SJSA1 (cell line): ENCODE results near the gene ITPR1. TPM values are rescaled to one million over a fixed set of nuclear protein-coding genes. Genes with fewer than 3 reads are reported as not detected.

Experiments
- DNase-seq, 2 experiments: peaks; one replicate each; pipeline ENCODE4 v3.0.0-alpha.2; 2015 to 2020; ENCODE audit warnings: low spot score in 2 of 2, low read depth in 1 of 2
- H3K27ac ChIP-seq: fragments of 250-450 bp; sonication (Bioruptor Pico); 2 replicates; pipeline ENCODE4 v1.5.1; 2020; ENCODE audit warnings: mild to moderate bottlenecking, moderate library complexity
- H3K27me3 ChIP-seq: fragments of 250-450 bp; sonication (Bioruptor Pico); replicated peaks from 2 replicates; pipeline ENCODE4 v1.5.1; 2020; ENCODE audit warnings: mild to moderate bottlenecking, moderate library complexity
- H3K36me3 ChIP-seq: fragments of 250-450 bp; sonication (Bioruptor Pico); 2 replicates; pipeline ENCODE4 v1.5.1; 2020; ENCODE audit warnings: mild to moderate bottlenecking
- H3K4me1 ChIP-seq: fragments of 250-450 bp; sonication (Bioruptor Pico); replicated peaks from 2 replicates; pipeline ENCODE4 v1.6.1; 2021; ENCODE audit warnings: mild to moderate bottlenecking
- H3K4me3 ChIP-seq: fragments of 250-450 bp; sonication (Bioruptor Pico); 2 replicates; pipeline ENCODE4 v1.5.1; 2020; ENCODE audit warnings: mild to moderate bottlenecking
- H3K9me3 ChIP-seq: fragments of 250-450 bp; sonication (Bioruptor Pico); replicated peaks from 2 replicates; pipeline ENCODE4 v1.5.1; 2020; ENCODE audit warnings: mild to moderate bottlenecking
- total RNA-seq: library from RNA; depleted of rRNA; stranded (reverse); fragments of >200 nt; shearing (Covaris generic); gene quantifications from 2 replicates; pipeline ENCODE4 v1.2.3, GENCODE V29; 2014

Gene ITPR1
- total RNA-seq, 1 experiment from 2014 or later: 9.7 TPM

- H3K9me3 ChIP-seq: no peaks in the 10 kb centered on the region
- H3K27ac ChIP-seq: no peak overlapping the region
- DNase-seq: no peak
- no peaks in the 10 kb centered on the region for H3K36me3 ChIP-seq
- no peaks in the 10 kb centered on the region for H3K4me1 ChIP-seq
- no peak overlapping the region for H3K4me3 ChIP-seq
- H3K27me3 ChIP-seq: no peaks in the 10 kb centered on the region
Observed at GRCh38 chr3:4634894-4635293, 141.7 kb downstream of the ITPR1 start.

DNA sequence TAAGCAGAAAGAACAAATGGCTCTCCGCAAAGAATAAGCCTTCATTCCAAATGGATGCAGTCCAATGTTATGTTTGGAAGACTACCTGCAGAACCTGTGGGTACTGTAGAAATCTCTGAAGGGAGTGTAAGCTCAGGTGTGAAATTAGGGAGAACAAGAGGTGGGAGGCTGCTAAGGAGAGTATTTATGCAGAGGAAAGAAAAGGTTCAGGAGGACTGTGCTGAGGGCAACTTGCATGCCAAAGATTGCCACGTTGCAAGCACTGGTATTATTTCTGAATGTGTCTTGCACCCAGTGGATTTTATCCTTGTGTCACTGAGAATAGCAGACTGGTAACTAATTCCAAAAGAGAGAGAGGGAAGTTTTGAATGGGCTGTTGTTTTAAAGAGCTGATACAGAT lies 144.1 kb downstream of the ITPR1 start:
- H3K4me1 ChIP-seq: no peaks in the 10 kb centered on the region
- H3K27ac ChIP-seq: no peak overlapping the region
- DNase-seq: no peak
- H3K27me3 ChIP-seq: no peaks in the 10 kb centered on the region
- H3K9me3 ChIP-seq: no peaks in the 10 kb centered on the region
- H3K36me3 ChIP-seq: no peaks in the 10 kb centered on the region
- no peak overlapping the region for H3K4me3 ChIP-seq

DNA sequence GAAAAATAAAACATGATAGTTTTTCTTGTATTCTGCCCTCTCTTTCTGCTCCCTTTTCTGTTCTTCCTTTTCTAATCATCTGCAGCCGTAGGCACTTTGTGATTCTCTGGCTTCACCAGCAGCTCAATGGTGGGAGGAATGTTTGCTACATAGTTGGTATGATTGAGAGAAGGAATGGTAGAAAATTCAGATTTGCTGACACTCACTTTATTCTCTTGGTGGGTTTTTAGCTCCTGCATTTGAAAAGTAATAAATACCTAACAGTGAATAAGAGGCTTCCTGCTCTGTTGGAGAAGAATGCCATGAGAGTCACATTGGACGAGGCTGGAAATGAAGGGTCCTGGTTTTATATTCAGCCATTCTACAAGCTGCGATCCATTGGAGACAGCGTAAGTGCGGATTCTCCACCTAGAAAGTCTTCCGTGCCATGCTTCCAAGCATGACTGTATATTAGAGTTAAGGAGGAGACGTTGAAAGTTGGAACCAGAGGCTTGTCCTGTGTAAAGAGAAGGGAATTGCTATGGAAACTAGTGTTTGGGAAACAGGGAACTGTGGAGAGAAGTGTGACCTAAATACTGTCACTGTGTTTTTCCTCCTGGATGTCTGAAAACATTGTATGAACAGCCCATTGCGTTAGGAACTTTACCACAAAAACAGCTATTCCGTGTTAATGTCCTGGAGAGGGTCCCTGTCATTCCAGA lies 148.9 kb downstream of the ITPR1 start:
- Histone ChIP-seq H3K27ac (no peak overlapping the region), H3K36me3 (no peaks in the 10 kb centered on the region), H3K9me3 (no peaks in the 10 kb centered on the region), H3K27me3 (no peaks in the 10 kb centered on the region), H3K4me1 (no peaks in the 10 kb centered on the region), H3K4me3 (no peak overlapping the region)
- no peak for DNase-seq

GRCh38 chr3:4642611-4643010 lies 149.5 kb downstream of the ITPR1 start:
- H3K36me3 ChIP-seq: no peaks in the 10 kb centered on the region
- DNase-seq: no peak
- H3K27me3 ChIP-seq: no peaks in the 10 kb centered on the region
- H3K4me3 ChIP-seq: no peak overlapping the region
- no peaks in the 10 kb centered on the region for H3K4me1 ChIP-seq
- no peaks in the 10 kb centered on the region for H3K9me3 ChIP-seq
- H3K27ac ChIP-seq: no peak overlapping the region

DNA sequence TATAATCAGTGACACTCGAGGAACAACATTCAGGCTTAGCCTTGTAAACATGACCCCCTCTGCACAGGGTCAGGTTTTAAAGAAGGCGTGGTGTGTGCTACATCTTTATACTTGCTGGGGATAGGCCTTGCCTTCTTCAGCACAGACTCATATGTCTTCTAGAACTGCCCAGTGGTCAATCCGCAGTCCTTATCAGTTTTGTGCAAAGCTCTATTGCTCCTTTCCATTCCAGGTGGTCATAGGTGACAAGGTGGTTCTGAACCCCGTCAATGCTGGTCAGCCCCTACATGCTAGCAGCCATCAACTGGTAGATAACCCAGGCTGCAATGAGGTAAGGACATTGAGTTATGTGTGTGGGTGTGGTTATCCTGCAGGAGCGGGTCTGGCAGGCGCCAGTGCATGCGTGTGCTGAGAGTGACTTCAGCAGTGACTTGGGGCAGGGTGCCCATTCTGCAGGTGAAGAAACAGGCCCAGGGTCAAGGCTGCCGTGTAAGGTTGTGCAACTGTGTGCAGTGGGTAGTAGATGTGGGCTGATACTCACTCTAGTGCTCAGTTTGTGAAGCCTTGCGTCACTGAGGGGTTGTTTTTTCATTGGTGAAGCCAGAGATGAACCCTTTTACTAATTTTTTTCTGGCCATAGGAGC lies 150.9 kb downstream of the ITPR1 start:
- Histone ChIP-seq H3K27me3 (no peaks in the 10 kb centered on the region), H3K27ac (no peak overlapping the region), H3K4me1 (no peaks in the 10 kb centered on the region), H3K4me3 (no peak overlapping the region), H3K36me3 (no peaks in the 10 kb centered on the region), H3K9me3 (no peaks in the 10 kb centered on the region)
- no peak for DNase-seq

GRCh38 chr3:4644951-4645350 lies 151.8 kb downstream of the ITPR1 start:
- H3K4me1 ChIP-seq: no peaks in the 10 kb centered on the region
- no peak for DNase-seq
- H3K36me3 ChIP-seq: no peaks in the 10 kb centered on the region
- H3K4me3 ChIP-seq: no peak overlapping the region
- H3K27me3 ChIP-seq: no peaks in the 10 kb centered on the region
- H3K9me3 ChIP-seq: no peaks in the 10 kb centered on the region
- no peak overlapping the region for H3K27ac ChIP-seq

- Histone ChIP-seq H3K36me3 (no peaks in the 10 kb centered on the region), H3K9me3 (no peaks in the 10 kb centered on the region), H3K4me3 (no peak overlapping the region), H3K27ac (no peak overlapping the region), H3K27me3 (no peaks in the 10 kb centered on the region), H3K4me1 (no peaks in the 10 kb centered on the region)
- no peak for DNase-seq
Observed at GRCh38 chr3:4645468-4645867, 152.3 kb downstream of the ITPR1 start.

GRCh38 chr3:4647411-4647810 lies 154.3 kb downstream of the ITPR1 start:
- no peaks in the 10 kb centered on the region for H3K36me3 ChIP-seq
- no peak for DNase-seq
- no peaks in the 10 kb centered on the region for H3K9me3 ChIP-seq
- no peak overlapping the region for H3K27ac ChIP-seq
- no peaks in the 10 kb centered on the region for H3K27me3 ChIP-seq
- H3K4me3 ChIP-seq: no peak overlapping the region
- H3K4me1 ChIP-seq: no peaks in the 10 kb centered on the region

DNA sequence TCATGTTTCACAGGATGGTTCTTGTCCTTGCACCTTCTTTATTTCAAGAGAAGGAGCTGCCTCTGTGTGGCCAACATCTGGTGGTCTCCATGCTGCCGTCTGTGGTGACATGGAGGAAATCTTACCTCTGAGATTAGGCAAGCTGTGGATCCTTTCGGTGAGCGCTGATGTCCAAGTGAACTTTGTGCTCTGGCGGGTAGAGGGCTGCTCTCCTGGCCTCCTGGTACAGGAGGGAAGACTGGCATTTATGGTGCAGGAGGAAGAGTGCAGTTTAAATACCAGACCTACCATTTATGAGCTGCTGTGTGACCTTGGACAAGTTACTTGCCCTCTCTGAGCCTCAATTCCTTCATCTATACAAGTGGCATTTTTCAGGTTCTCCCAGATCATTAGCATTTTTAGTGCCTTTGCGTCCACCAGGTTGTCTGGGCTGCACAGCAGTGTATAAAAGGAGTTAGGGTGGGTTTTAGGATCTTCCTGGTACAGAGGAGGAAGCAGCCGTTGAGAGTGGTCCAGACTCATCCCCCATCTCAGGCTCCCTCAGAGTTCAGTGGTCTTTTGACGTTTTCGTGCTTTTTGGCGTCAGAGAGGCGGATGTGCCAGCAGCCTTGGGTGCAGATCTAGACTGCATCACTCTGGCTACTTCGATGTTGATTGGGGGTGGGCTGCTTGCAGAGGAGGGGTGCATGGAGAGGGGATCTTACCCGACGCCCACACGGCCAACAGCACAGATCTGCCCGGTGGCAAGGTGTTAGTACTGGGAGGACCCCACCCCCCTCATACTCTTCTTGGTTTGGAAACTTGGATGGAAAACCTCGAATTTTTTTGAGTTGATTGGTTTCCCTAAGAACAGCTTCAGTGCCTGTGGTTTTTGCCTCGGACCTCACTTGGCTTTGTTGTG lies 162.2 kb downstream of the ITPR1 start:
- H3K27me3 ChIP-seq: no peaks in the 10 kb centered on the region
- no peaks in the 10 kb centered on the region for H3K9me3 ChIP-seq
- H3K4me3 ChIP-seq: no peak overlapping the region
- H3K4me1 ChIP-seq: no peaks in the 10 kb centered on the region
- no peak overlapping the region for H3K27ac ChIP-seq
- no peak for DNase-seq
- no peaks in the 10 kb centered on the region for H3K36me3 ChIP-seq

DNA sequence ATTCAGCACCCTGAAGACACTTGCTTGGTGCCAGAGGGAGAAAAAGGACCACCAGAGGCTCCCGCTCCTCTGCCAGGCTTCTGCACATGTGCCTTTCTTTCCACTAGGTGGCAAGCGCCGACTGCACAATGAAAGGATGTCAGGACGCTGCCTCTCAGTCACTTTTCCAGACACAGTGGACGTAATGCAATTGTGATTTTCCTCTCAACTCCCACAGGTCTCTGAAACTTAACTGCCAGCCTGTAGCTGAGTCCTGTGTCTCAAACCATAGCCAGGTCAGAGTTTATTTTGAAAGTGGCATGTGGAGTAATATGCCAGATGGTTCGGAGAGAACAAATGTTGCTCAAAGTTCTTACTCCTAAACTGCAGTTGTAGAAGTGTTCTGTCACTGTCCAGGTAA lies 162.9 kb downstream of the ITPR1 start:
- Histone ChIP-seq H3K4me3 (no peak overlapping the region), H3K36me3 (no peaks in the 10 kb centered on the region), H3K9me3 (no peaks in the 10 kb centered on the region), H3K27me3 (no peaks in the 10 kb centered on the region), H3K4me1 (no peaks in the 10 kb centered on the region), H3K27ac (no peak overlapping the region)
- DNase-seq: peak; percentile 19 to 47

- H3K9me3 ChIP-seq: no peaks in the 10 kb centered on the region
- H3K4me3 ChIP-seq: no peak overlapping the region
- no peak overlapping the region for H3K27ac ChIP-seq
- DNase-seq: no peak
- H3K36me3 ChIP-seq: no peaks in the 10 kb centered on the region
- H3K4me1 ChIP-seq: no peaks in the 10 kb centered on the region
- no peaks in the 10 kb centered on the region for H3K27me3 ChIP-seq
Observed at GRCh38 chr3:4656626-4657328, 163.6 kb downstream of the ITPR1 start.

- no peaks in the 10 kb centered on the region for H3K4me1 ChIP-seq
- no peak overlapping the region for H3K27ac ChIP-seq
- no peak for DNase-seq
- no peaks in the 10 kb centered on the region for H3K27me3 ChIP-seq
- no peaks in the 10 kb centered on the region for H3K36me3 ChIP-seq
- no peak overlapping the region for H3K4me3 ChIP-seq
- no peaks in the 10 kb centered on the region for H3K9me3 ChIP-seq
Observed at GRCh38 chr3:4660936-4661335, 167.8 kb downstream of the ITPR1 start.

DNA sequence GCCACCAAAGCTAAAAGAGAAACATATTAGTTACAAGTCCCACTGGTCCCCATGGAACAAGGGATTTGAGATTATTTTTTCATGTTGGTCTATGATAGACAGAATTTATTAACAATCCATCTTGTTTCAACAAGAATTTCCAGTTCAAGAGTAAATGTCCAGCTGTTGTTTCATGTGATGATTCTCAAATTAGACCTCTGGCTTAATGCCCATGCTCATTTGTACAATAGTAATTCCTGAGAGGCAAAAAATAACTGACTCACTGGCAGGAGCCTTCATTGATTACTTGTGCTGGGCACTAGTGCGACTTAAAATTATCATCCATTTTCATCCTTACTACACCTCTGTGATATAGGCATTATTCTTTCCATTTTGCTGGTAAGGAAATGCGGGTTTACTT lies 171.3 kb downstream of the ITPR1 start:
- no peaks in the 10 kb centered on the region for H3K36me3 ChIP-seq
- H3K9me3 ChIP-seq: no peaks in the 10 kb centered on the region
- DNase-seq: no peak
- no peaks in the 10 kb centered on the region for H3K27me3 ChIP-seq
- H3K4me3 ChIP-seq: no peak overlapping the region
- no peaks in the 10 kb centered on the region for H3K4me1 ChIP-seq
- H3K27ac ChIP-seq: no peak overlapping the region
